KMS-11 (cell line): ENCODE data around the gene LCN2.

Experiments used
- H2AFZ ChIP-seq: fragments of 200-600 bp; sonication (generic); 2 replicates; pipeline ENCODE4 v1.6.1; 2016; ENCODE audit warnings: antibody characterized with exemption, mixed run types, low read depth
- H3K27ac ChIP-seq: fragments of 200-600 bp; sonication (generic); 2 replicates; pipeline ENCODE4 v1.6.1; 2016; ENCODE audit warnings: mild to moderate bottlenecking, mixed run types
- H3K27me3 ChIP-seq: fragments of 200-600 bp; sonication (generic); 2 replicates; pipeline ENCODE4 v1.6.1; 2017; ENCODE audit warnings: mild to moderate bottlenecking, low read depth, mixed run types, moderate library complexity; ENCODE audit not compliant: insufficient read depth
- H3K36me3 ChIP-seq: fragments of 200-600 bp; sonication (generic); 2 replicates; pipeline ENCODE4 v1.6.1; 2017; ENCODE audit warnings: mild to moderate bottlenecking, mixed run types; ENCODE audit not compliant: insufficient read depth
- H3K4me1 ChIP-seq: fragments of 200-600 bp; sonication (generic); 2 replicates; pipeline ENCODE4 v1.6.1; 2016; ENCODE audit warnings: mild to moderate bottlenecking, low read depth, mixed run types; ENCODE audit not compliant: poor library complexity, severe bottlenecking
- H3K4me2 ChIP-seq: fragments of 200-600 bp; sonication (generic); 2 replicates; pipeline ENCODE4 v1.7.0; 2016; ENCODE audit warnings: mild to moderate bottlenecking, mixed run types
- H3K4me3 ChIP-seq: fragments of 200-600 bp; sonication (generic); IDR thresholded peaks from 2 replicates; pipeline ENCODE4 v1.6.1; 2017; ENCODE audit warnings: low read depth, low read length, mixed read lengths; ENCODE audit not compliant: insufficient read depth
- H3K79me2 ChIP-seq: fragments of 200-600 bp; sonication (generic); 2 replicates; pipeline ENCODE4 v1.6.1; 2016; ENCODE audit warnings: low read depth, mixed run types; ENCODE audit not compliant: insufficient read depth
- H3K9ac ChIP-seq: fragments of 200-600 bp; sonication (generic); 2 replicates; pipeline ENCODE4 v1.6.1; 2016; ENCODE audit warnings: mild to moderate bottlenecking, mixed run types
- H4K20me1 ChIP-seq: fragments of 200-600 bp; sonication (generic); 2 replicates; pipeline ENCODE4 v1.6.1; 2016; ENCODE audit warnings: mild to moderate bottlenecking, mixed run types; ENCODE audit not compliant: insufficient read depth
- TF ChIP-seq, protein P1 (sequence below): fragments of 200-600 bp; sonication (generic); conservative IDR thresholded peaks from 2 replicates; pipeline ENCODE4 v1.6.1; 2017; ENCODE audit warnings: low read depth, mild to moderate bottlenecking, antibody characterized with exemption, low read length, moderate library complexity, mixed read lengths

Gene LCN2

DNA sequence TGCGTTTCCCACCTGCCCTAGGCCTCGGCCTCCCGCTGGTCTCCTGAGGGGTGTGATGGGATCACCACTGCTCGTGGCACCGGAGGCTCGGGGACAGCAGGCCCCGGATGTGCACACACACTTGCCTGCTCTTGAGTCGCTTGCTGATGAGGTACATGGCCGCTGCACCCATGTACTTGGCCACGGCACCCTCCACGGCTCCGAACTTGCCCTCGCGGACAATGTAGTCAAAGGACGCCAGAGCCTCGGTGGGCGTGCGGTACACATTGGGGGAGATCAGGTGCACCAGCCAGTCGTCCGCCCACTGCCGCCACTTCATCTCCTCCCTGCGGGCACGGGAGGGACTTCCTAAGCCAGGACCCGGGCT lies 26.5 kb upstream of the LCN2 start:
- TF ChIP-seq, protein P1, sequence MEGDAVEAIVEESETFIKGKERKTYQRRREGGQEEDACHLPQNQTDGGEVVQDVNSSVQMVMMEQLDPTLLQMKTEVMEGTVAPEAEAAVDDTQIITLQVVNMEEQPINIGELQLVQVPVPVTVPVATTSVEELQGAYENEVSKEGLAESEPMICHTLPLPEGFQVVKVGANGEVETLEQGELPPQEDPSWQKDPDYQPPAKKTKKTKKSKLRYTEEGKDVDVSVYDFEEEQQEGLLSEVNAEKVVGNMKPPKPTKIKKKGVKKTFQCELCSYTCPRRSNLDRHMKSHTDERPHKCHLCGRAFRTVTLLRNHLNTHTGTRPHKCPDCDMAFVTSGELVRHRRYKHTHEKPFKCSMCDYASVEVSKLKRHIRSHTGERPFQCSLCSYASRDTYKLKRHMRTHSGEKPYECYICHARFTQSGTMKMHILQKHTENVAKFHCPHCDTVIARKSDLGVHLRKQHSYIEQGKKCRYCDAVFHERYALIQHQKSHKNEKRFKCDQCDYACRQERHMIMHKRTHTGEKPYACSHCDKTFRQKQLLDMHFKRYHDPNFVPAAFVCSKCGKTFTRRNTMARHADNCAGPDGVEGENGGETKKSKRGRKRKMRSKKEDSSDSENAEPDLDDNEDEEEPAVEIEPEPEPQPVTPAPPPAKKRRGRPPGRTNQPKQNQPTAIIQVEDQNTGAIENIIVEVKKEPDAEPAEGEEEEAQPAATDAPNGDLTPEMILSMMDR = no peak
- H2AFZ ChIP-seq = no peak overlapping the region
- H3K4me2 ChIP-seq = no peak overlapping the region
- no peaks in the 10 kb centered on the region for H3K27me3 ChIP-seq
- H3K4me1 ChIP-seq = peaks cover 11% of the 10 kb centered on the region
- H3K4me3 ChIP-seq = no peak overlapping the region
- H4K20me1 ChIP-seq = no peaks in the 10 kb centered on the region
- no peak overlapping the region for H3K27ac ChIP-seq
- peaks cover 31% of the 10 kb centered on the region for H3K79me2 ChIP-seq
- H3K36me3 ChIP-seq = no peaks in the 10 kb centered on the region
- H3K9ac ChIP-seq = no peak overlapping the region

DNA sequence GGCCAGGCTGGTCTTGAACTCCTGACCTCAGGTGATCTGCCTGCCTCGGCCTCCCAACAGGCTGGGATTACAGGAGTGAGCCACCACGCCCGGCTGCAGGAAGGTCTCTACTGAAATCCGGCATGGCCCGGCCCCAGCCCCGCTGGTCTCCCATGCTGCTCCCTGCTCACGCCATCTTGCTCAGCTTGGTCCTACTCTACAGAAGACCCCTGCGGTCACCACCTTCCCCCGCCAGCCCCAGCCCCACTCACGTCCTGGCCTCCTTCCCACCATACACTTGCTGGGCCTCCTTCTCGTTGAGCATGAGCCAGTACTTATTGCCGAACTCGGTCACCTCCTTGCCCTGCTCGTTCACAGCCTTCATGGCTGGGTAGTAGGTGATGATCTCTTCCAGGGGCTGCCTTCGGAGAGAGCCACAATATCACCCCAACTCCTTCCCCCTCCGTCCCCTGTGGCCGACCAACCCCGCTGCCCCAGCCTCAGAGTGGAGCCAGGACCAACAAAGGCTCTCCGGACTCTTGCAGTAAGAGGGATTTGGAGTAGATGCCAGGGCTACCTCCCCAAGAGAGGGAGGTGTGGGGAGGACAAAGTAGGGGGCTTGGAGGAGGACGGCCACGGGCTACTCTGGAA lies 25.7 kb upstream of the LCN2 start:
- peaks cover 11% of the 10 kb centered on the region for H3K4me1 ChIP-seq
- H3K4me3 ChIP-seq = no peak overlapping the region
- no peak overlapping the region for H3K9ac ChIP-seq
- H3K79me2 ChIP-seq = peaks cover 31% of the 10 kb centered on the region
- no peak overlapping the region for H2AFZ ChIP-seq
- TF ChIP-seq, protein P1 = no peak
- H4K20me1 ChIP-seq = no peaks in the 10 kb centered on the region
- H3K36me3 ChIP-seq = no peaks in the 10 kb centered on the region
- H3K4me2 ChIP-seq = no peak overlapping the region
- H3K27me3 ChIP-seq = no peaks in the 10 kb centered on the region
- no peak overlapping the region for H3K27ac ChIP-seq

DNA sequence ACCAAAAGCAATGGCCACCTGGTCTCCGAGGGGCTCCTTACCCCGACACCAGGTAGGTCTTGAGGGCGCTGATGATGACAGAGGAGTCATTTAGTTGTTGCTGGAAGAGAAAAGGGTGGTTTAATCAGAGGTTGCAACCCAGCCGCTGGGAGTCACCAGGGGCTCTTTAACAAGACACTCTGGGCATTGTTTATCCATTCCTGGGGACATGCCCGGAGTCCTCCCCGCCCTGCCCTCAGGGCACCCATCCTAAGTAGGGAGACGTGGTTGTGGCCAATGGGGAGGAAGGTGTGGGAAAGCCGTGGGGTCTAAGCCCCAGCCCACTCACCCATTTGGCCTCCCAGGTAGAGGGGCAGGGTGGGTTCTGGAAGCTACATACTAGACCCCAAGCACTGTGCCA lies 24.8 kb upstream of the LCN2 start:
- Histone ChIP-seq H3K36me3 (no peaks in the 10 kb centered on the region), H3K27me3 (no peaks in the 10 kb centered on the region), H3K79me2 (peaks cover 31% of the 10 kb centered on the region), H3K4me1 (peaks cover 18% of the 10 kb centered on the region), H3K9ac (no peak overlapping the region), H2AFZ (no peak overlapping the region), H3K4me2 (no peak overlapping the region), H3K27ac (no peak overlapping the region), H3K4me3 (no peak overlapping the region), H4K20me1 (no peaks in the 10 kb centered on the region)
- TF ChIP-seq, protein P1 = no peak

- Histone ChIP-seq H2AFZ (no peak overlapping the region), H3K4me2 (no peak overlapping the region), H3K27me3 (no peaks in the 10 kb centered on the region), H3K36me3 (no peaks in the 10 kb centered on the region), H4K20me1 (no peaks in the 10 kb centered on the region), H3K4me1 (peaks cover 18% of the 10 kb centered on the region), H3K9ac (no peak overlapping the region), H3K4me3 (no peak overlapping the region), H3K79me2 (peaks cover 31% of the 10 kb centered on the region), H3K27ac (no peak overlapping the region)
- TF ChIP-seq, protein P1 = peak; percentile 52
These were observed 24.2 kb upstream of the LCN2 start for GRCh38 chr9:128124873-128125579.
